ENCODE data around the gene MSN.
"Not testable (repeated sequence)": the region's sequence is repeated elsewhere in the genome, so short reads cannot be mapped to it uniquely, and the experiment has no call there.

MSN gene

GRCh38 chrX:65647801-65648200, 19.7 kb upstream of the MSN start:
- no peak for DNase-seq (ENCODE audit: low read depth in 1 of 2, low spot score in 1 of 2)
- no peak for TF ChIP-seq JUND (IDR thresholded peaks at IDR 0.05; ENCODE audit: low read depth)

GRCh38 chrX:65652098-65652497, 15.4 kb upstream of the MSN start:
- TF ChIP-seq JUND (IDR thresholded peaks at IDR 0.05; ENCODE audit: low read depth), result no peak
- DNase-seq (ENCODE audit: low read depth in 1 of 2, low spot score in 1 of 2), result no peak
- in situ Hi-C loops (cut with HindIII; ENCODE audit: low pct_unique_long_range_greater_than_20kb, low sequenced_read_pairs), result no loop called here

More at GRCh38 chrX:65647801-65648200, 19.7 kb upstream of the MSN start:
- in situ Hi-C loops (cut with HindIII; ENCODE audit: low pct_unique_long_range_greater_than_20kb, low sequenced_read_pairs), result no loop called here

GRCh38 chrX:65657009-65657441, 10.4 kb upstream of the MSN start:
- DNase-seq (ENCODE audit: low read depth in 1 of 2, low spot score in 1 of 2); in situ Hi-C loops (cut with HindIII; ENCODE audit: low pct_unique_long_range_greater_than_20kb, low sequenced_read_pairs): not testable (repeated sequence)

- DNase-seq (ENCODE audit: low read depth in 1 of 2, low spot score in 1 of 2), result no peak
- in situ Hi-C loops (cut with HindIII; ENCODE audit: low pct_unique_long_range_greater_than_20kb, low sequenced_read_pairs), result no loop called here
- no peak for TF ChIP-seq JUND (IDR thresholded peaks at IDR 0.05; ENCODE audit: low read depth)
These were observed 9.8 kb upstream of the MSN start for GRCh38 chrX:65657659-65658058.

- DNase-seq (ENCODE audit: low read depth in 1 of 2, low spot score in 1 of 2), result no peak
- in situ Hi-C loops (cut with HindIII; ENCODE audit: low pct_unique_long_range_greater_than_20kb, low sequenced_read_pairs), result no loop called here
- TF ChIP-seq JUND (IDR thresholded peaks at IDR 0.05; ENCODE audit: low read depth), result no peak
These were observed 9.2 kb upstream of the MSN start for GRCh38 chrX:65658229-65658628.

DNA sequence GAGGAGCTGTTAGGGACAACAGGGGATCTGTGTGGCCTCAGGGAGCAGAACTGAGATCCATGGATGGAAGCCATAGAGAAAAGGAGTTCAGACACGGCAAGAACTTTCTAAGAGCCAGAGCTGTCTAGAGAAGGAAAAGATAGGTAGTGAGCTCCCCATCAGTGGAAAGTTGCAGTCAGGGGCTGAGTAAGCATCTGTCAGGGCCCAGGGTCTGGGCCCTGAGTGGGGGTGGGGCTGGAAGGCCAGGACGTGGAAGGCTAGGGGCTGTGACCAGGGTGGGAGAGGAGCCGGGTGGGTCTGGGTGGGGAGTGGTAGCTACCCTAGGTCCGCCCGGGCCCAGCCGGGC, 324 bp upstream of the MSN start:
- DNase-seq (ENCODE audit: low read depth in 1 of 2, low spot score in 1 of 2), result no peak
- no peak for TF ChIP-seq JUND (IDR thresholded peaks at IDR 0.05; ENCODE audit: low read depth)
- in situ Hi-C loops (cut with HindIII; ENCODE audit: low pct_unique_long_range_greater_than_20kb, low sequenced_read_pairs), result no loop called here

DNA sequence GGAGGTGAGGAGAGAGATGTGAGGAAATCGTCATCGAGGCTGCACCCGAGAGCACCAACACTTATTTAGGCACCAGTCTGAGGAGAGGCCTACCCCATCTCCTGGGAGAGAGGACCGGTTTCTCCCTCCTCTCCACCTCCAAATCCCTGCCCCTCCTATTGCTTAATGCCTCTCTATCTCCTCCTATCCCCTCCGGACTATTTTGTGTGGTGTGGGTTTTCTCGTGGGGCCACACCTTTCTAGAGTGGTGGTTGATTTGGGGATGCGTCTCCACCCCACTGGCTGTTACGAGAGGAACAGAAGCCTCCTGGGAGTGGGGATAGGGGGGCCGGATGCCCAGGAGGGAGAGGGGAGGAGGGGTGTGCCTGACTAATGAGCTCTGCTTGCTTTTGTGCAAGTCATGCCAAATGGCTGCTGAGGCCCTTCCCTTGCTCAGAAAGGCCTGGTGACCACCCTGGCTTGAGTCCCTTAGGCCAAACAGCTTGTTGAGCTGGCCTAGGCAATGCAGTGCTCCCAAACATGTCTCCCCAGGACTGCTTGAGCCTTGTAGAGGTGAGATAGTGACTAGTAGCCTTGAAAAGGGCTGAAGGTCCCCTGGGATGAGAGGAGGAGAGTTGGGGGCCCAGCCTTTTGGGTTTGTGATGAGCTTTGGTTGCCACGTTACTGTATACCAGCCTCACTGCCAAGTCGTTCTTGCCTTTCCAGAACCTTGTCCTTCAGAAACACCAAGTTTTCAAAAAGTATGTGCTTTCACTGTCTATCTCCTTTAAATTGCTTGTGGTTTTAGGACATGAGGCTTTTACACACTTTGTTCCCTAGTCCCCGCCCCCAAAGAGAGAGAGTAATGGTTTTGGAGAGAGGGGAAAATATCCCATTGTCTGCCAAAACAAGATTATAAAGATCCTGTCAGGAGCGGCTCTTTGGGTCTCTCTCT, 1.2 kb downstream of the MSN start:
- DNase-seq (ENCODE audit: low read depth in 1 of 2, low spot score in 1 of 2), result no peak
- in situ Hi-C loops (cut with HindIII; ENCODE audit: low pct_unique_long_range_greater_than_20kb, low sequenced_read_pairs), result no loop called here
- no peak for TF ChIP-seq JUND (IDR thresholded peaks at IDR 0.05; ENCODE audit: low read depth)

- TF ChIP-seq JUND (IDR thresholded peaks at IDR 0.05; ENCODE audit: low read depth), result no peak
- no peak for DNase-seq (ENCODE audit: low read depth in 1 of 2, low spot score in 1 of 2)
- in situ Hi-C loops (cut with HindIII; ENCODE audit: low pct_unique_long_range_greater_than_20kb, low sequenced_read_pairs), result no loop called here
These were observed 3.8 kb downstream of the MSN start for GRCh38 chrX:65671286-65671685.

- no peak for TF ChIP-seq JUND (IDR thresholded peaks at IDR 0.05; ENCODE audit: low read depth)
- no peak for DNase-seq (ENCODE audit: low read depth in 1 of 2, low spot score in 1 of 2)
- in situ Hi-C loops (cut with HindIII; ENCODE audit: low pct_unique_long_range_greater_than_20kb, low sequenced_read_pairs), result no loop called here
These were observed 4.5 kb downstream of the MSN start for GRCh38 chrX:65671966-65672365.

DNA sequence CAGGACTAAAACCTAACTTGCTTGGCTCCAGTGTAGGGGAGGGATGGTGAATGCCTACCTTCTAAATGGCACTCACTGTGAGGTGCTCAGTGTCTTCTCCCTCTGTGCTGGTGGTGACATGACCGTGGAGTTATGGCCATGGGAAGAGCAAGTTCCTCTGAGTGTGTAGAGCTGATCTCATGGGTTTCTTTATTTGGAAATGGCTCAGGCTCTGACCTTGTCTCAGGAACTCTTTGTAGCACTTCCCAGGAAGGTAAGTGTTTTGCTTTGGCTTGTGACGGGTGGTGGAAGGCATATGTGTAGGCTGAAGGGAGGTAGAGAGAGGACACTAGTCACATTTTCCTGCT, 6.4 kb downstream of the MSN start:
- DNase-seq (ENCODE audit: low read depth in 1 of 2, low spot score in 1 of 2), result no peak
- in situ Hi-C loops (cut with HindIII; ENCODE audit: low pct_unique_long_range_greater_than_20kb, low sequenced_read_pairs), result no loop called here
- no peak for TF ChIP-seq JUND (IDR thresholded peaks at IDR 0.05; ENCODE audit: low read depth)

GRCh38 chrX:65674204-65674893, 6.9 kb downstream of the MSN start:
- in situ Hi-C loops (cut with HindIII; ENCODE audit: low pct_unique_long_range_greater_than_20kb, low sequenced_read_pairs), result no loop called here
- TF ChIP-seq JUND (IDR thresholded peaks at IDR 0.05; ENCODE audit: low read depth), result no peak
- no peak for DNase-seq (ENCODE audit: low read depth in 1 of 2, low spot score in 1 of 2)

- no peak for DNase-seq (ENCODE audit: low read depth in 1 of 2, low spot score in 1 of 2)
- in situ Hi-C loops (cut with HindIII; ENCODE audit: low pct_unique_long_range_greater_than_20kb, low sequenced_read_pairs), result no loop called here
These were observed 10.6 kb downstream of the MSN start for GRCh38 chrX:65677954-65678469.

DNA sequence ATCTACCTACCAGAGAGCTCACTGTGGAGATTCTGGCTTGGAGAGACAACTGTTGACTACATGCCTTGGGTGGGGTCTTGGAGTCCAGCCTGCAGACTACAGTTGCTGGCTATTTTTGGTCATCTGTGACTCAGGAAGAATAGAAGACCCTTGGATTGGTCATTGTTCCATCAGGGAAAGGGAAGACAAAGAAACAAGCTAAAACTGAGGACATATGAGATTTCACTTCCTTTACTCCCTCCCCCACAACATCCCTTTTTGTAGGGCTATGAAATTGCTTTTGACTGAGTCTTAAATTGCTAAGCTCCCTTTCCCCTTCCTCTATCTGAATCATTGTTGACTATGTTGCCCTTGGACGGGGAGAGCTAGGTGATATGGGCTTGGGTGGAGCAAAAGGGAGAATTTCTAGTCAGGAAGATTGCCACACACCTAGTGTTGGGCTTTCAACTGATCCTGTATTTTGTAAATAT, 11.7 kb downstream of the MSN start:
- DNase-seq (ENCODE audit: low read depth in 1 of 2, low spot score in 1 of 2), result no peak
- no peak for TF ChIP-seq JUND (IDR thresholded peaks at IDR 0.05; ENCODE audit: low read depth)
- in situ Hi-C loops (cut with HindIII; ENCODE audit: low pct_unique_long_range_greater_than_20kb, low sequenced_read_pairs), result no loop called here

More at GRCh38 chrX:65677954-65678469, 10.6 kb downstream of the MSN start:
- TF ChIP-seq JUND (IDR thresholded peaks at IDR 0.05; ENCODE audit: low read depth), result no peak
